ENCODE data around the gene AHSP.
"Not testable (repeated sequence)": the region's sequence is repeated elsewhere in the genome, so short reads cannot be mapped to it uniquely, and the experiment has no call there.

Gene AHSP

DNA sequence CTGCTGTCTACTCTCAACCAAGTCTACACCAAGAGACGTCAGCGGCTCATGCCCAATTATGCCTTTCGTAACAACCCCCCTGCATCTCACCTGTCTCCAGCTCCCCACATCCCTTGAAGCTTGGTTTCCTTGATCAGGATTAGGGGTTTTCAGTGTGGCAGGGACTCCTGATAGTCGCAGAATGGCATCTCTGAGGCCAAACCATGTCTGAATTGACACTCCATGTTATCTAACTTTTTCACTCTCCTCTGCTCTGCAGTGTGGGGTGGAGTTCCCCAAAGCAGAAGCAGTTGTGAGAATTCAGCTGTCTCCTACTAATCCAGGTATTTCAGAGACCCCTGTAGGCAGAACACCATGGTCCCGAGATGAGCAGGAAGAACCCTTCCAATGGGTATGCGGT, 5.6 kb upstream of the AHSP start:
- TF ChIP-seq POLR2AphosphoS5 (IDR thresholded peaks at IDR 0.05; ENCODE audit: low read depth, low read length) = no peak
- TF ChIP-seq TAF1 (IDR thresholded peaks at IDR 0.05; ENCODE audit: borderline replicate concordance, low read depth, low read length) = no peak
- TF ChIP-seq POLR2A (IDR thresholded peaks at IDR 0.05; ENCODE audit: low read depth, low read length) = no peak
- no peak for FAIRE-seq
- DNase-seq (ENCODE audit: insufficient read length) = no peak

DNA sequence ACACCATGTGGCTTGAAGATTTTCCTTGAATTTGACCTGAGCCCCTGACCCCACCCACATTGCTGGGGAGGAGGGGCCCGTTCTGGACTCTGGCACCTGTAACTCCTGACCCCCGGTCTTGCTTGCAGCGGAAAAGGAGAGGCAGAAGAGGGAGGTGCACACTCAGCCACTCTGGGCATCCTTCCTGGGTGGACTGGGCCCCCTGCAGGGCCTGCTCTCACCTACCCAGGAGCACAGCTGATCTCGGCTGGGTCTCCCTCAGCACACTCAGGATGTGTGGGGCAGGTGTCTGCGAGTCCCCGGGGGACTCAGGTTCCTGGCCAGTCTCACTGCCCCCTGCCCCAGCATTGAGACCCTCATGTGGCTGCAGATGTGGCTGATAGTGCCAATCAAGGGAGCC, 3.9 kb upstream of the AHSP start:
- FAIRE-seq; DNase-seq (ENCODE audit: insufficient read length): not testable (repeated sequence)

GRCh38 chr16:31525113-31525512, 2.6 kb upstream of the AHSP start:
- DNase-seq (ENCODE audit: insufficient read length) = no peak
- TF ChIP-seq POLR2A (IDR thresholded peaks at IDR 0.05; ENCODE audit: low read depth, low read length) (no peak), TAF1 (IDR thresholded peaks at IDR 0.05; ENCODE audit: borderline replicate concordance, low read depth, low read length) (no peak), POLR2AphosphoS5 (IDR thresholded peaks at IDR 0.05; ENCODE audit: low read depth, low read length) (no peak)
- no peak for FAIRE-seq

- TF ChIP-seq POLR2AphosphoS5 (IDR thresholded peaks at IDR 0.05; ENCODE audit: low read depth, low read length) (no peak), POLR2A (IDR thresholded peaks at IDR 0.05; ENCODE audit: low read depth, low read length) (no peak), TAF1 (IDR thresholded peaks at IDR 0.05; ENCODE audit: borderline replicate concordance, low read depth, low read length) (no peak)
- FAIRE-seq = no peak
- no peak for DNase-seq (ENCODE audit: insufficient read length)
Measured at GRCh38 chr16:31528523-31529107, 915 bp downstream of the AHSP start.

DNA sequence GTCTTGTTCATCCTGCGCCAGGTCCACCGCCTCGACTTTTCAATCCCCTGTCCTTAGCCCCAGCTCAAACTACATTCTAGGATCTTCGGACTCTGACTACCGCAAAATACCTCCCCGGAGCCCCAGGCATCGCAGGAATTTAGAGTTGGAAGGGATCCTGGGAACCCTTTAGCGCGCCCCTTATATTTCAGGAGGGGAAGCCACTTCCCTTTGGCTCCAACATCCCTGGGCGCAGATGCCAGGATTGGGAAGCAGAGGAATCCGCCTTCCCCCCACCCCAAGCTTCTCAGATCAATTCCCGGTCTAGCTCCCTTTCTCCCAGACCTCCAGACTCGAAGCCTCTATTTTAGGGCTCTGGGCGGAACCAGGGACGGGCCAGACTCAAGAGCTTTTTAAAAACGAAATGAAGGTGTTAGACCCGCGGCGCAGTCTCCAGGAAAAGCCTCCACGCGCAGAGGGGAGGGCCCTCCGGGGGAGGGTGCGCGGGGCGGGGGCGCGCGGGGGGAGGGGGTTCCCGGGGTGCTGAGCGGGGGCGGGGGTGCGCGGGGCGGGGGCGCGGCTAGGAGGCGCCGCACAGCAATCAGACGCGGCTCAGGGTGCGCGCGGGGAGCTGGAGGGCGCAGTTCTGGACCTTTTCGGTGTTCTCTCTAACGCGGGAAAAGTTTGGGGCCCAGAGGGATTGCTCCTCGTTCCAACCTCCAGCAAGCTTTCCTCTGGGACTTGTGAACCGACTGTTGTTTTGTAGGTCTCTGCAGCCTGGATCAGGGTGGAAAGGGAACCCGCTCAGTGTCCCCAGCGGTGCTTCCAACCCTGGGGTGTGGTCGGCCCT, 1.6 kb downstream of the AHSP start:
- TF ChIP-seq POLR2AphosphoS5 (IDR thresholded peaks at IDR 0.05; ENCODE audit: low read depth, low read length) (no peak), POLR2A (IDR thresholded peaks at IDR 0.05; ENCODE audit: low read depth, low read length) (no peak), TAF1 (IDR thresholded peaks at IDR 0.05; ENCODE audit: borderline replicate concordance, low read depth, low read length) (no peak)
- FAIRE-seq = no peak
- no peak for DNase-seq (ENCODE audit: insufficient read length)

DNA sequence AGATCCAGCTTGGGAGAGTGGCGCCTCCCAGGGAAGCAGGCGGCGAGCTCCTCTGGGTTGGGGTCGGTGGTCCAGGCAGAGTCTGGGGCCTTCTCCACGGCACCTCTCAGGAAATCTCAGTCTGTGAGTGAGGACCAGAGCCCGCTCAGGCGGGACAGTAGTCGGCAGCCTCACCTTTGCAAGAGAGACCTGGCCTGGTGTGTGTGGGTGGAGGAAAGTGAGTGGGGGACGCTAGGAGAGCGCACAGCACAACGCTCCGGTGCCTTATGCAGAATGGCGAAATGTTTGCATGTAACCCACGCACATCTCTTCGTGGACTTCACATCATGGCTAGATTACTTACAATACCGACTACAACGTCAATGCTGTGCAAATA, 2.2 kb downstream of the AHSP start:
- no peak for FAIRE-seq
- no peak for TF ChIP-seq POLR2AphosphoS5 (IDR thresholded peaks at IDR 0.05; ENCODE audit: low read depth, low read length)
- TF ChIP-seq TAF1 (IDR thresholded peaks at IDR 0.05; ENCODE audit: borderline replicate concordance, low read depth, low read length) = no peak
- TF ChIP-seq POLR2A (IDR thresholded peaks at IDR 0.05; ENCODE audit: low read depth, low read length) = no peak
- DNase-seq (ENCODE audit: insufficient read length) = no peak

DNA sequence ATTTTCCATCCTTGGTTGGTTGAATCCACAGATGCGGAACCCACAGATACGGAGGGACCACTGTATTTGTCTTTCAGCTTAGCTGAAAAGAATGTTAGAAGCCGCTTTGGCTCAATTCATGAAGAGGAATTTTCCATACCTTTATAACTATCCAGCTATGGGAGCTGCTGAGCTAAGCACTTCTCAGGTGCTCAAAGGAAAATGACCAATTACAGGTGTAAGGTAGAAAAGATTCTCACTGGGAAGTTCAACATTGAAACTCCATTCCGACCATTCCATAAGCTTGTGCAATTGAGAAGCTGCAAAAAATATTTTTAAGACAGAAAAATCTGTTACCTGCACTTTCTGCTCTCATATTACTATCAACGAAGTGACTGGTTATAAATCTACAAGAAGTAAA, 2.7 kb downstream of the AHSP start:
- FAIRE-seq = no peak
- TF ChIP-seq POLR2AphosphoS5 (IDR thresholded peaks at IDR 0.05; ENCODE audit: low read depth, low read length) (no peak), TAF1 (IDR thresholded peaks at IDR 0.05; ENCODE audit: borderline replicate concordance, low read depth, low read length) (no peak), POLR2A (IDR thresholded peaks at IDR 0.05; ENCODE audit: low read depth, low read length) (no peak)

GRCh38 chr16:31531096-31531495, 3.4 kb downstream of the AHSP start:
- no peak for FAIRE-seq
- no peak for DNase-seq (ENCODE audit: insufficient read length)
- no peak for TF ChIP-seq TAF1 (IDR thresholded peaks at IDR 0.05; ENCODE audit: borderline replicate concordance, low read depth, low read length)
- TF ChIP-seq POLR2A (IDR thresholded peaks at IDR 0.05; ENCODE audit: low read depth, low read length) = no peak
- TF ChIP-seq POLR2AphosphoS5 (IDR thresholded peaks at IDR 0.05; ENCODE audit: low read depth, low read length) = no peak

More for the DNA sequence above, 2.7 kb downstream of the AHSP start:
- DNase-seq (ENCODE audit: insufficient read length) = no peak

DNA sequence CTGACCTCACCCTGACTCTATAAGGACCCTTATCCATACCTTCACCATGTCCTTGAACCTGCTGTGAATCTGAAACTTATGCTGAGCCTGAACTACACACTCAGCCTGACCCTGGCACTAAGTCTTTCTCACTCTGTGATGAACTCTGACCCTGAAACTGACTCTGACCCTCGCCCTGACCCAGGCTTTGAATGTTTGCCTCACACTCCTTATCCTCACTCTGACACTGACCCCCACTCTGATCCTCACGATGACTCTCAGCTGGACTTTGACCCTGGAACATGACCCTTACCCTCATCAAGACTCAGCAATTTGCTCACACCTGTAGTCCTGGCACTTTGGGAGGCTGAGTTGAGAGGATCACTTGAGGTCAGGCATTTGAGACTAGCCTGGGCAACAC, 4.4 kb downstream of the AHSP start:
- no peak for FAIRE-seq
- no peak for TF ChIP-seq POLR2AphosphoS5 (IDR thresholded peaks at IDR 0.05; ENCODE audit: low read depth, low read length)
- no peak for DNase-seq (ENCODE audit: insufficient read length)

- no peak for DNase-seq (ENCODE audit: insufficient read length)
- FAIRE-seq = no peak
- TF ChIP-seq TAF1 (IDR thresholded peaks at IDR 0.05; ENCODE audit: borderline replicate concordance, low read depth, low read length) (no peak), POLR2AphosphoS5 (IDR thresholded peaks at IDR 0.05; ENCODE audit: low read depth, low read length) (no peak), POLR2A (IDR thresholded peaks at IDR 0.05; ENCODE audit: low read depth, low read length) (no peak)
Measured at GRCh38 chr16:31532896-31533295, 5.2 kb downstream of the AHSP start.

GRCh38 chr16:31535737-31536136, 8.0 kb downstream of the AHSP start:
- DNase-seq (ENCODE audit: insufficient read length) = no peak
- no peak for FAIRE-seq
- TF ChIP-seq POLR2AphosphoS5 (IDR thresholded peaks at IDR 0.05; ENCODE audit: low read depth, low read length) = no peak
- TF ChIP-seq TAF1 (IDR thresholded peaks at IDR 0.05; ENCODE audit: borderline replicate concordance, low read depth, low read length) = no peak
- TF ChIP-seq POLR2A (IDR thresholded peaks at IDR 0.05; ENCODE audit: low read depth, low read length) = no peak

DNA sequence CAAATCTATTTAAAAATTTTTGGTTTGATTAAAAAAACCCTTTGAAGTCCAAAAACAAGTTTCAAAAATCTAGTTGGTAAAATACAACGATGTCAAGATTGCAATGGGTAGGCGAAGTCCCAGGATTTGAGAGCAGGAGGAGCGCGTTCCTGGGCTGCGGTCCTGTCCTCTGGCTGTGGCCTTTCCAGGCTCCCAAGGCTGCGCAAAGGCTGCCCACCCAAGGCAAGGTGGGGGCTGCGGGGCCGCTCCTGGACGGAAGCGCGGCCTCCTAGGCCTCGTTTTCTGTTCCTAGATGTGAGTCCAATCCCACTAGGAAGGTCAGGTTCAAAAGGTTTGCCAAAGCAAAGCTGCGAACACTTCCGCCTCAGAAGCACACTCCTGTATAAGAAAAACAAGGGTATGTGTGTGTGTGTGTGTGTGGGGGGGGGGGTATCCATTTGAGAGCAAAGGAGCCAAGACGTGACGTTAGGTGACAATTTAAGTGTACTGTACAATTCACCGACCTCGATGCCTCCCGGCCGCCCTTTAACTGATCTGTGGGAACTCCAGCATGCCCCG, 9.2 kb downstream of the AHSP start:
- TF ChIP-seq POLR2A (IDR thresholded peaks at IDR 0.05; ENCODE audit: low read depth, low read length) = no peak
- no peak for TF ChIP-seq POLR2AphosphoS5 (IDR thresholded peaks at IDR 0.05; ENCODE audit: low read depth, low read length)
- TF ChIP-seq TAF1 (IDR thresholded peaks at IDR 0.05; ENCODE audit: borderline replicate concordance, low read depth, low read length) = no peak
- DNase-seq (ENCODE audit: insufficient read length) = no peak
- FAIRE-seq = no peak
